Measurements from ENCODE around the gene C1QTNF2. TPM values are rescaled to one million over a fixed set of nuclear protein-coding genes. Genes with fewer than 3 reads are reported as not detected.

Gene C1QTNF2
- total RNA-seq, 1 donor from 2014 or later: 3.7 TPM

DNA sequence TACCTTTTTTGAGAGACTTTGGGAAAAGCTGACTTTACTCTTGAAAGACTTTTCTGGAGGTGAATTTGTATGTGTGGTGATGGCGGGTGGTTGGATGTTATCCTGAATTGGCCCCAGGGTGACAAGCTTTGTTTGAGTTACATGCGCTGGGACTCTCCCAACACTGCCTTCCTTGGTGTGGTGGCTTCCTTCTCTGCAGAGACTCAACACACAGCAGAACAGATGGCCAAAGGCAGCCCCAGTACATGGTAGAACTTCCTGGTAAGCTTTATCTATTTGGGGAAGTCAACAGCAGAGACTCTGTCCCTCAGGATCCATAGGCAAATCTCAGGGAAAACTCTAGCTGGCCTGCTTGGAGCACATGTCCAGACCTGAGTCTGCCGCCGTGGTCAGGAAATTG lies 18.1 kb downstream of the C1QTNF2 start:
- H3K27ac ChIP-seq: no peak overlapping the region
- no peak overlapping the region for H3K4me3 ChIP-seq
- TF ChIP-seq, protein P1, sequence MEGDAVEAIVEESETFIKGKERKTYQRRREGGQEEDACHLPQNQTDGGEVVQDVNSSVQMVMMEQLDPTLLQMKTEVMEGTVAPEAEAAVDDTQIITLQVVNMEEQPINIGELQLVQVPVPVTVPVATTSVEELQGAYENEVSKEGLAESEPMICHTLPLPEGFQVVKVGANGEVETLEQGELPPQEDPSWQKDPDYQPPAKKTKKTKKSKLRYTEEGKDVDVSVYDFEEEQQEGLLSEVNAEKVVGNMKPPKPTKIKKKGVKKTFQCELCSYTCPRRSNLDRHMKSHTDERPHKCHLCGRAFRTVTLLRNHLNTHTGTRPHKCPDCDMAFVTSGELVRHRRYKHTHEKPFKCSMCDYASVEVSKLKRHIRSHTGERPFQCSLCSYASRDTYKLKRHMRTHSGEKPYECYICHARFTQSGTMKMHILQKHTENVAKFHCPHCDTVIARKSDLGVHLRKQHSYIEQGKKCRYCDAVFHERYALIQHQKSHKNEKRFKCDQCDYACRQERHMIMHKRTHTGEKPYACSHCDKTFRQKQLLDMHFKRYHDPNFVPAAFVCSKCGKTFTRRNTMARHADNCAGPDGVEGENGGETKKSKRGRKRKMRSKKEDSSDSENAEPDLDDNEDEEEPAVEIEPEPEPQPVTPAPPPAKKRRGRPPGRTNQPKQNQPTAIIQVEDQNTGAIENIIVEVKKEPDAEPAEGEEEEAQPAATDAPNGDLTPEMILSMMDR (IDR thresholded peaks at IDR 0.05): no peak
- H3K36me3 ChIP-seq: peaks cover 2 to 9% of the 10 kb centered on the region in 2 donors
- H3K4me1 ChIP-seq: peaks cover 6 to 9% of the 10 kb centered on the region in 2 donors
- intact Hi-C loops (cut with DNase I): no loop called here
- H3K9me3 ChIP-seq: no peaks in the 10 kb centered on the region
- H3K27me3 ChIP-seq: no peaks in the 10 kb centered on the region
- DNase-seq (ENCODE audit: low spot score in 2 of 2): no peak

DNA sequence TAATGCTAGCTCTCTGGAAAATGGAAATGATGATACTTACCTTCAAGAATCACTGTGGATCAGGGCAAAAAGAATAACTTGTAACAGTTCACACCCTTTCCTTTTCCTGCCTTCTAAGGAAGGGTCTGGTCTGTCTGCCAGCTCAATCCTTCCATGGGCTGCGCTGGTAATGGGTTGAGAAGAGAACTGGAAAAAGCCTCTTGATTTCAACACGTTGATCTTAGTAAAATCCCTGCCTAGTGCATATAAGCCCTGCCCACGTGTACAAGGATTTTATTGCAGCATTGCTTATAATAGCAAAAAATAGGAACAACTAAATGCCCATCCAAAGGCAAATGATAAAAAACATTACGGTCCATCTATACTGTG lies 20.5 kb downstream of the C1QTNF2 start:
- intact Hi-C loops (cut with DNase I): loop anchor here (5.0 kb wide), 1 partner anchor 268 kb away; no protein-coding TSS in a partner anchor
- no peaks in the 10 kb centered on the region for H3K9me3 ChIP-seq
- TF ChIP-seq, protein P1 (IDR thresholded peaks at IDR 0.05): no peak
- no peaks in the 10 kb centered on the region for H3K27me3 ChIP-seq
- peaks cover 0 to 3% of the 10 kb centered on the region in 2 donors for H3K4me1 ChIP-seq
- H3K4me3 ChIP-seq: no peak overlapping the region
- H3K36me3 ChIP-seq: peaks cover 2 to 9% of the 10 kb centered on the region in 2 donors
- no peak for DNase-seq (ENCODE audit: low spot score in 2 of 2)
- H3K27ac ChIP-seq: no peak overlapping the region

DNA sequence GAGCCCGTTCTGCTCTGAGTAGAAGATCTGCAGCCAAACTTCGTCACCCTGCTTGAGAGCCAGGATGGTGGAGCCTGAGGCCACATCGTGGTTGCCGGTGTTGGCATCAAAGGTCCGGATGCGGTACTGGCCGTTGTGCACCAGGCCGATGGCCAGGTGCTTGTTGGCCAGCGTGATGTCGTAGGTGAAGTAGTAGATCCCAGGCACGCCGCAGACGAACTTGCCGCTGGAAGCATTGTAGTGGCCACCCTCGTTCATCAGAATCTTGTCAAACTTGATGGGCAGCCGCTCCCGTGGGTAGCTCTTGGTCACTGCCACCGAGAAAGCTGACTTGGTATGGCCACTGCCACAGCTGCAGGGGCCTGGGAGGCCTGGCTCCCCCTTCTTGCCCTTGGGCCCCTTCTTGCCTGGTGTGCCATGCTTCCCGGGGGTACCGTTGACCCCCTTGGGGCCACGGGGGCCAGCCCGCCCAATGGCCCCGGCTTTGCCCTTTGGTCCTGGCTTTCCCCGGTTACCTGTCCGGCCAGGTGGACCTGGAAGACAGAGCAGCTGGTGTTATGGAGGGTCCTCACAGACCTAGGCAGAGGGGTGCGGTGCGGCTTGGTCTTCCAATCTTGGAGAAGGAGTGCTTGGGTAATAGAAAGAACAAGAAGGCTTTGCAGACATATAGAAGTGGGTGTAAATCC lies 21.0 kb downstream of the C1QTNF2 start:
- Histone ChIP-seq H3K36me3 (peaks cover 2 to 9% of the 10 kb centered on the region in 2 donors), H3K27ac (no peak overlapping the region), H3K27me3 (no peaks in the 10 kb centered on the region), H3K4me1 (peaks cover 0 to 3% of the 10 kb centered on the region in 2 donors), H3K9me3 (no peaks in the 10 kb centered on the region), H3K4me3 (no peak overlapping the region)
- TF ChIP-seq, protein P1 (IDR thresholded peaks at IDR 0.05): no peak
- no peak for DNase-seq (ENCODE audit: low spot score in 2 of 2)
- intact Hi-C loops (cut with DNase I): loop anchor here (5.0 kb wide), 1 partner anchor 267 kb away; no protein-coding TSS in a partner anchor

DNA sequence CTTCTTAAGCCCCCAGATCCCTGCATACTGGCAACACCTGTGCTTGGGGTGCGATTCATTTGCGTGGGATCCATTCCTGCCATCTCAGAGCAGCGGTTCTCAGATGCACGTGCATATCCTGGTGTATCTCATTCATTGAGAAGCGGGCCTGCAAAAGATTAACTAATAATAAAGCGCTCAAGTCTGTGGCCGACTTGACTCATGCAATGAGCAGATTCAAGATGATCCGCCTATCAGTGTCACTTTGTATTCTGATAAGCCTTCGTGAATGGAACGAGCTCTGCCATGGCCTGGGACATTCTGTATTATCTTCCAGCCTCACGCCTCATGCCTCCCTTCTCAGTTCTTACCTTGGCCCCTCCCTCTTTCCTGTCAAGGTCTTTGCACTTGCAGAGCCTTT lies 22.3 kb downstream of the C1QTNF2 start:
- intact Hi-C loops (cut with DNase I): loop anchor here (5.0 kb wide), 1 partner anchor 266 kb away; no protein-coding TSS in a partner anchor

DNA sequence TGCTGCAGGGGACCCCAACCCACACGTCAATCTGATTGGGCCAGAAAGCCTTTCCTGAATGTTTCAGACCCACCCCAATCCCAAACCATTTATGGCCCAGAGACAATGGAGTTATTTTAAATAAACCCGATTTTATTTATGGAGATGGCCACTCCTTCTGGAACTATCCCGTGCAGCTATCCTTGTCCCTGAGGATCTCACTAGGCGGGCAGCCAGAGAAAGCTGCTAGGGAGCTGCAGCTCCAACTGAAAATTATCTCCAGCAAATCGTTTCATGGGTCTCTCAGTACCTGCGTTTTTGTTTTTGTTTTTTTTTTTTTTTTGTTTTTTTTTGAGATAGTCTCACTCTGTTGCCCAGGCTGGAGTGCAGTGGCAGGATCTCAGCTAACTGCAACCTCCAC lies 23.0 kb downstream of the C1QTNF2 start:
- intact Hi-C loops (cut with DNase I): loop anchor here (2.0 to 5.0 kb wide), 2 partner anchors 43 to 265 kb away; no protein-coding TSS in a partner anchor
- DNase-seq (ENCODE audit: low spot score in 2 of 2): no peak
- Histone ChIP-seq H3K36me3 (peaks cover 2 to 9% of the 10 kb centered on the region in 2 donors), H3K9me3 (no peaks in the 10 kb centered on the region), H3K4me3 (no peak overlapping the region), H3K27ac (no peak overlapping the region), H3K27me3 (no peaks in the 10 kb centered on the region), H3K4me1 (no peaks in the 10 kb centered on the region)
- TF ChIP-seq, protein P1 (IDR thresholded peaks at IDR 0.05): no peak

More for the DNA sequence above, 22.3 kb downstream of the C1QTNF2 start:
- H3K4me3 ChIP-seq: no peak overlapping the region
- H3K36me3 ChIP-seq: peaks cover 2 to 9% of the 10 kb centered on the region in 2 donors
- no peak for DNase-seq (ENCODE audit: low spot score in 2 of 2)
- TF ChIP-seq, protein P1 (IDR thresholded peaks at IDR 0.05): no peak
- H3K4me1 ChIP-seq: no peaks in the 10 kb centered on the region
- no peaks in the 10 kb centered on the region for H3K9me3 ChIP-seq
- H3K27ac ChIP-seq: no peak overlapping the region
- H3K27me3 ChIP-seq: no peaks in the 10 kb centered on the region
